Upper lobe of left lung (tissue), 6 donors: ENCODE data around the gene HS3ST3A1. TPM values are rescaled to one million over a fixed set of nuclear protein-coding genes. Genes with fewer than 3 reads are reported as not detected.

Experiments
- ATAC-seq, 2 donors: fragments of 200-7000 bp; cut with Tn5 transposase; one replicate each; pipeline ENCODE4 v1.9.1; 2022; ENCODE audit warnings: mild to moderate bottlenecking in 2 of 2, moderate library complexity in 2 of 2; ENCODE audit not compliant: low FRiP score in 2 of 2
- DNase-seq, 2 donors: peaks; one replicate each; pipeline ENCODE4 v3.0.0-alpha.2; 2019 to 2020
- H3K27ac ChIP-seq, 4 donors: fragments of 200-600 bp; sonication (generic); one replicate each; pipeline ENCODE4 v1.5.1; 2016 to 2019
- H3K27me3 ChIP-seq, 4 donors: fragments of 200-600 bp; sonication (generic); one replicate each; pipeline ENCODE4 v1.5.1; 2017 to 2019
- H3K36me3 ChIP-seq, 4 donors: fragments of 200-600 bp; sonication (generic); one replicate each; pipeline ENCODE4 v1.5.1; 2016 to 2019
- H3K4me1 ChIP-seq, 4 donors: fragments of 200-600 bp; sonication (generic); one replicate each; pipeline ENCODE4 v1.5.1; 2018 to 2019
- H3K4me3 ChIP-seq, 4 donors: fragments of 200-600 bp; sonication (generic); one replicate each; pipeline ENCODE4 v1.5.1; 2017 to 2019; ENCODE audit warnings: mild to moderate bottlenecking in 2 of 4, moderate library complexity in 1 of 4
- H3K9me3 ChIP-seq, 4 donors: fragments of 200-600 bp; sonication (generic); one replicate each; pipeline ENCODE4 v1.5.1; 2018 to 2019
- EP300 ChIP-seq, 4 donors: sonication (generic); formaldehyde crosslinking; IDR thresholded peaks; one replicate each; pipeline ENCODE4 v1.5.1; 2017; ENCODE audit warnings: antibody characterized with exemption in 4 of 4, control low read depth in 2 of 4
- POLR2A ChIP-seq, 4 donors: fragments of 450-650 bp; IDR thresholded peaks; one replicate each; pipeline ENCODE4 v1.5.1; 2016 to 2017; ENCODE audit warnings: antibody characterized with exemption in 4 of 4, mild to moderate bottlenecking in 2 of 4
- POLR2AphosphoS5 ChIP-seq, 2 donors: sonication (generic); formaldehyde crosslinking; IDR thresholded peaks; one replicate each; pipeline ENCODE4 v1.5.1; 2017; ENCODE audit warnings: antibody characterized with exemption in 2 of 2
- WGBS, 2 donors: methylation state at CpG; one replicate each; pipeline ENCODE4 v1.1.5; 2017 to 2018; 5-methylcytosine and 5-hydroxymethylcytosine counted together
- total RNA-seq, 6 donors: library from RNA; depleted of rRNA in 4 of 6; stranded (reverse); fragments of >200 nt in 4 of 6; gene quantifications; one replicate each; pipeline versions ENCODE4 v1.1.0 to v1.2.1, GENCODE V29; 2016 to 2021
- TF ChIP-seq, protein P1 (sequence below), 6 experiments: fragments of 450-650 bp in 4 of 6; fragments of 200-600 bp in 2 of 6; sonication (generic) in 2 of 6; IDR thresholded peaks; one replicate each; pipeline ENCODE4 v1.5.1; 2016 to 2019; ENCODE audit warnings: antibody characterized with exemption in 6 of 6
- donor health status: DM: no; HTN: no; CAD: no; lungs with moderate emphysema.
- donor health status: DM: no; HTN: yes; CAD: no; lungs with severe emphysema.

HS3ST3A1 gene
- total RNA-seq, 6 donors from 2014 or later: 1.3 to 10.5 (median 2.2) TPM

DNA sequence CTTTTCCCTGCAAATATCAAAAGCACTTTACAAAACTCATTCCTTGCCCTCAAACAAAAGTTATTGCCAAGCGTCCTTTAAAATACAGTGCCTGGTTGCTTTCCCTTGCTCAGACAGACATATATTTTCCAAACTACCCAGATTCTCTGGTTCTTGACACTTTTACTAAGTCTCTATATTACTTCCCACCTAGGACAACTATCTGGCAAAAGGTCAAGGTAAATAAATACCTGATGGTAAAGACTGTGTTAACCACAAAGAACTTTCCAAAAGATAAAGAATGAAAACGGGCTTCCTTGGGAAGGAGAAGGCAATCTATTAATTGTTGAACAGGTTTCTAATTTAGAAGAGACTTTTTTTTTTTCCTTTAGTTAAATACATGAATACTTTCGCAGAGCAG, 1.9 kb downstream of the HS3ST3A1 start:
- TF ChIP-seq, protein P1, sequence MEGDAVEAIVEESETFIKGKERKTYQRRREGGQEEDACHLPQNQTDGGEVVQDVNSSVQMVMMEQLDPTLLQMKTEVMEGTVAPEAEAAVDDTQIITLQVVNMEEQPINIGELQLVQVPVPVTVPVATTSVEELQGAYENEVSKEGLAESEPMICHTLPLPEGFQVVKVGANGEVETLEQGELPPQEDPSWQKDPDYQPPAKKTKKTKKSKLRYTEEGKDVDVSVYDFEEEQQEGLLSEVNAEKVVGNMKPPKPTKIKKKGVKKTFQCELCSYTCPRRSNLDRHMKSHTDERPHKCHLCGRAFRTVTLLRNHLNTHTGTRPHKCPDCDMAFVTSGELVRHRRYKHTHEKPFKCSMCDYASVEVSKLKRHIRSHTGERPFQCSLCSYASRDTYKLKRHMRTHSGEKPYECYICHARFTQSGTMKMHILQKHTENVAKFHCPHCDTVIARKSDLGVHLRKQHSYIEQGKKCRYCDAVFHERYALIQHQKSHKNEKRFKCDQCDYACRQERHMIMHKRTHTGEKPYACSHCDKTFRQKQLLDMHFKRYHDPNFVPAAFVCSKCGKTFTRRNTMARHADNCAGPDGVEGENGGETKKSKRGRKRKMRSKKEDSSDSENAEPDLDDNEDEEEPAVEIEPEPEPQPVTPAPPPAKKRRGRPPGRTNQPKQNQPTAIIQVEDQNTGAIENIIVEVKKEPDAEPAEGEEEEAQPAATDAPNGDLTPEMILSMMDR (IDR thresholded peaks at IDR 0.05): no peak
- TF ChIP-seq EP300 (IDR thresholded peaks at IDR 0.05) (no peak), POLR2A (IDR thresholded peaks at IDR 0.05) (no peak), POLR2AphosphoS5 (IDR thresholded peaks at IDR 0.05) (no peak)
- H3K27ac ChIP-seq: no peak overlapping the region
- H3K36me3 ChIP-seq: no peaks in the 10 kb centered on the region
- H3K9me3 ChIP-seq: no peaks in the 10 kb centered on the region
- peaks cover 0 to 25% (median 11%) of the 10 kb centered on the region in 4 donors for H3K27me3 ChIP-seq
- no peak for ATAC-seq
- no peak for DNase-seq
- H3K4me3 ChIP-seq: peak overlapping the region in 1 of 4 donors; percentile 50
- peaks cover 0 to 22% (median 18%) of the 10 kb centered on the region in 4 donors for H3K4me1 ChIP-seq
- 45 to 52% methylated on average over 3 of the region's 3 CpGs for whole genome bisulfite sequencing, 2 donors

DNA sequence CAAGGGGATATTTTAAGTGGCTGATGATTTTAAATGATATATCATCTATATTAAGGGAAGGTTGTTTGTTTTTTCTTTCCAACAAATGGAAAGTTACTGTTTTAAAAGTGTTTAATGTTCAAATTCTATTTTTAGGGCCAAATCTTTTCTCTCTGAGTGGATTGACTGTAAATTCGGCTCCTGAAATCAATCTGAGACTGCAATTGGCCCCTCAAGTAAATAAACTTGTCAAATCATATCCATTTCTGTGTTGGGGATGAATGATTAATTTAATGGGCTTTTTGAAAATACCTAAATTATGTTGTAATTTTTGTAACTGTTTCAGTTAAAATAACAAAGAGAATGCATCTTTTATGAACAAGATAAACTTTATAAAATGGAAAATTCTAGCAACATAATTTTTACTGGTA, 2.6 kb downstream of the HS3ST3A1 start:
- WGBS, 2 donors: 56 to 63% methylated on average over 1 of the region's 1 CpG
- Histone ChIP-seq H3K4me1 (peaks cover 0 to 22% (median 18%) of the 10 kb centered on the region in 4 donors), H3K36me3 (no peaks in the 10 kb centered on the region), H3K9me3 (no peaks in the 10 kb centered on the region), H3K27me3 (peaks cover 0 to 25% (median 11%) of the 10 kb centered on the region in 4 donors), H3K27ac (no peak overlapping the region), H3K4me3 (no peak overlapping the region)
- ATAC-seq: no peak
- no peak for DNase-seq
- TF ChIP-seq POLR2A (IDR thresholded peaks at IDR 0.05): no peak
- TF ChIP-seq, protein P1 (IDR thresholded peaks at IDR 0.05): no peak
- TF ChIP-seq POLR2AphosphoS5 (IDR thresholded peaks at IDR 0.05): no peak
- TF ChIP-seq EP300 (IDR thresholded peaks at IDR 0.05): no peak

DNA sequence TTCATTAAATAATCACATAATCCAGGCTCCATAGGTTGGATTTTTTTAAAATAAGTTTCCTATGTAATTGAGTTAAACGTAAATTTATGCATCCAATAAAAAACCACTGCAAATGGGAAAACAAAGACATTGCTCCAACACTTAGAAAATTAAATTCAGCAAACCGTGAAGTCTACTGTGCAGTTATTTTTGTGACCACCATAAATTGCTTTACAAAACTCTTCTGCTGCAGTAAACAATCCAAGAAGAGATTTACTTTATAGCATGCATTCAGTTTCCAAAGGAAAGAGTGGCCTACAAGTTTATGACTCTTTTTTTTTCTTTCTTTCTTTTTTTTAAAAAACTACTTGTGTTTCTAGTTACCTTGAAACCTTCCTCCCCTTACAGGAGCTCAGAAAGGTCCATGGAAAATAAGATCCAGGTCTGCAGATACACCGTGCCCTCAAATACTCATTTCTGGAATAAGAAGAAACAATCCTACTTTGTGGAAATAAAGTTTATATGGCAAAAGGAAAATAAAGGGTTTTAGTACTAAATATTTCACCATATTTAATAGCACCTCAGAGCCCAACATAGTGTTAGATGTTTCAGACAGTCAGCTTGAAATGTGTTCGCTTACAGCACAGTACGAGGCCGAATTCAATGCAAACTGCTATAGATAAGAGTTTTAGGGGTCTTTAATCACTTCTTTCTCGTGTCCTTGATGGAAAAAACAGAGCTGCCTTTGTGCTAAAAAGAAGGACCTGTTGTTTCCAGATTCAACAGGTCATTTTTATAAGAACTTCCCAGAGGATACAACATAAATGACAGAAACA, 3.2 kb downstream of the HS3ST3A1 start:
- DNase-seq (no peak), ATAC-seq (no peak)
- Histone ChIP-seq H3K27ac (no peak overlapping the region), H3K9me3 (no peaks in the 10 kb centered on the region), H3K4me3 (no peak overlapping the region), H3K36me3 (no peaks in the 10 kb centered on the region), H3K27me3 (peaks cover 0 to 25% (median 11%) of the 10 kb centered on the region in 4 donors), H3K4me1 (peaks cover 0 to 22% (median 18%) of the 10 kb centered on the region in 4 donors)
- TF ChIP-seq EP300 (IDR thresholded peaks at IDR 0.05) (no peak), POLR2AphosphoS5 (IDR thresholded peaks at IDR 0.05) (no peak), POLR2A (IDR thresholded peaks at IDR 0.05) (no peak)
- TF ChIP-seq, protein P1 (IDR thresholded peaks at IDR 0.05): no peak
- WGBS, 2 donors: 71 to 72% methylated on average over 7 of the region's 7 CpGs

DNA sequence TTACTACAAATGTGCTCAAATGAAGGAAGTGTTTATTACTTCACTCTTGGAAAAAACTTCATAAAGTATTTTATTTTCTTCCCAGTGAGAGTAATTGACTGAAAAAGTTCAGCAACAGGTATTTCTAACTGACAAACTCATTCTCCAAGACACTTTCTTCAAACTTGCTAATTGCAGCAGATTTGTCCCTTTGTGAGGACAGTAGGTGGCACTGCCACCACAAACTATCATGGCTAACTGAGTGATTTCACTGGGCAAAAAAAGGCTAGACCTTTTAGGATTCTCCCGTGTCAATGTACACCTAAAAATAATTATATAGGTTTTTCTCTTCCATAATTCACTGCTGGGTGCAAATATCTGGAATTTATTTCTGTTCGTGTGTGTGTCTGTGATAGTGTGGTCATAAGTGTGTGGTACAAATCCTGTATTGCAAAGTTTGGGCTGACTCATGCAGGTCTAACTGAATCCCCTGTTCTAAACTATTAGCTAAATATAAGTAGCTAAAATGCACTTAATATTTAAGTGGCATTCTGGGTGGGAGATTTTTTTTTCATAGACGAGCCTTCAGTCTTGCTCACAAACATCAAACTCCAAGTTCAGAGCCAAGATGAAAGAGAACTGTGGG, 3.9 kb downstream of the HS3ST3A1 start:
- H3K9me3 ChIP-seq: no peaks in the 10 kb centered on the region
- no peak overlapping the region for H3K27ac ChIP-seq
- peaks cover 0 to 22% (median 18%) of the 10 kb centered on the region in 4 donors for H3K4me1 ChIP-seq
- peaks cover 0 to 22% (median 11%) of the 10 kb centered on the region in 4 donors for H3K27me3 ChIP-seq
- ATAC-seq: no peak
- WGBS, 2 donors: 14 to 23% methylated on average over 3 of the region's 3 CpGs
- H3K4me3 ChIP-seq: no peak overlapping the region
- TF ChIP-seq, protein P1 (IDR thresholded peaks at IDR 0.05): peak in 4 of 6 experiments; percentile 18 to 66 (median 52)
- no peak for TF ChIP-seq EP300 (IDR thresholded peaks at IDR 0.05)
- H3K36me3 ChIP-seq: no peaks in the 10 kb centered on the region
- peak in 1 of 2 donors; percentile 39 for DNase-seq
